HEK293 (cell line): ENCODE results near the gene MGLL.

Experiments
- CTCF ChIA-PET: fragments of 350-600 bp; formaldehyde crosslinking; extraction: SDS; loops from one replicate; lab custom pipeline; 2021; ENCODE audit warnings: antibody characterized with exemption; lab: Yijun Ruan, JAX
- POLR2A ChIA-PET: fragments of 300-600 bp; formaldehyde crosslinking; extraction: SDS; loops from one replicate; lab custom pipeline; 2020; ENCODE audit warnings: antibody characterized with exemption, inconsistent platforms; lab: Yijun Ruan, JAX
- H3K27ac ChIP-seq: fragments of 200-500 bp; sonication (Bioruptor generic); 2 replicates; pipeline ENCODE4 v1.5.1; 2014; ENCODE audit warnings: low read depth, low read length, control low read depth, inconsistent platforms; ENCODE audit errors: extremely low read depth
- H3K36me3 ChIP-seq, 2 experiments: fragments of 200-500 bp in 1 of 2; sonication (Bioruptor generic) in 1 of 2; 1 replicate in 1 of 2; 2 replicates in 1 of 2; pipeline ENCODE4 v1.5.1; 2014 to 2017; ENCODE audit warnings: inconsistent platforms in 2 of 2, low read length in 2 of 2; ENCODE audit not compliant: control insufficient read depth in 2 of 2, insufficient read depth in 1 of 2
- H3K4me1 ChIP-seq: fragments of 200-500 bp; sonication (Bioruptor generic); 2 replicates; pipeline ENCODE4 v1.5.1; 2014; ENCODE audit warnings: mild to moderate bottlenecking, low read length, inconsistent platforms; ENCODE audit not compliant: control insufficient read depth, insufficient read depth
- H3K4me3 ChIP-seq: 2 replicates; pipeline ENCODE4 v1.5.1; 2011; ENCODE audit warnings: low read depth, mild to moderate bottlenecking, control low read depth, low read length, moderate library complexity
- H3K9me3 ChIP-seq: fragments of 200-500 bp; sonication (Bioruptor generic); 2 replicates; pipeline ENCODE4 v1.5.1; 2014; ENCODE audit warnings: low read depth, low read length, inconsistent platforms; ENCODE audit not compliant: control insufficient read depth, insufficient read depth
- HOXC10 ChIP-seq: sonication (generic); formaldehyde crosslinking; IDR thresholded peaks from 2 replicates; pipeline ENCODE4 v1.8.1; 2023; ENCODE audit warnings: mild to moderate bottlenecking, missing genetic modification reagents
- KLF9 ChIP-seq: fragments of 450-650 bp; formaldehyde crosslinking; IDR thresholded peaks from 2 replicates; pipeline ENCODE4 v1.5.1; 2016; ENCODE audit warnings: missing biosample characterization, missing genetic modification characterization, low read depth
- ZEB2 ChIP-seq: fragments of 450-650 bp; formaldehyde crosslinking; IDR thresholded peaks from 2 replicates; pipeline ENCODE4 v1.5.1; 2016; ENCODE audit warnings: missing biosample characterization, missing genetic modification characterization
- ZNF19 ChIP-seq: fragments of 450-650 bp; formaldehyde crosslinking; IDR thresholded peaks from 2 replicates; pipeline ENCODE4; 2016; ENCODE audit warnings: missing biosample characterization, missing genetic modification characterization, low read depth
- ZNF248 ChIP-seq: fragments of 450-650 bp; formaldehyde crosslinking; IDR thresholded peaks from 2 replicates; pipeline ENCODE4 v1.5.1; 2017; ENCODE audit warnings: missing biosample characterization, missing genetic modification characterization
- ZNF274 ChIP-seq, 2 experiments: fragments of 200-500 bp in 1 of 2; fragments of 450-650 bp in 1 of 2; sonication (Bioruptor generic) in 1 of 2; formaldehyde crosslinking in 1 of 2; IDR thresholded peaks; 2 replicates each; pipeline versions ENCODE4 v1.5.1 to v1.6.1; 2014 to 2016; ENCODE audit warnings: borderline replicate concordance in 1 of 2, inconsistent platforms in 1 of 2, low read length in 1 of 2, missing biosample characterization in 1 of 2, missing genetic modification characterization in 1 of 2
- ZNF354C ChIP-seq: fragments of 450-650 bp; formaldehyde crosslinking; IDR thresholded peaks from 2 replicates; pipeline ENCODE4 v1.5.1; 2016; ENCODE audit warnings: missing biosample characterization, missing genetic modification characterization, low read depth, borderline replicate concordance
- ZNF510 ChIP-seq: fragments of 450-650 bp; formaldehyde crosslinking; IDR thresholded peaks from 2 replicates; pipeline ENCODE4 v1.5.1; 2018; ENCODE audit warnings: mild to moderate bottlenecking, missing genetic modification characterization, missing biosample characterization; ENCODE audit not compliant: insufficient replicate concordance
- ZNF585B ChIP-seq: fragments of 450-650 bp; formaldehyde crosslinking; IDR thresholded peaks from 2 replicates; pipeline ENCODE4 v1.5.1; 2016; ENCODE audit warnings: missing biosample characterization, missing genetic modification characterization
- ZNF621 ChIP-seq: fragments of 450-650 bp; formaldehyde crosslinking; IDR thresholded peaks from 2 replicates; pipeline ENCODE4 v1.5.1; 2017; ENCODE audit warnings: missing biosample characterization, missing genetic modification characterization
- ZNF629 ChIP-seq: fragments of 450-650 bp; formaldehyde crosslinking; IDR thresholded peaks from 2 replicates; pipeline ENCODE4 v1.5.1; 2017; ENCODE audit warnings: missing biosample characterization, missing genetic modification characterization
- ZNF785 ChIP-seq: fragments of 450-650 bp; formaldehyde crosslinking; IDR thresholded peaks from 2 replicates; pipeline ENCODE4 v1.5.1; 2016; ENCODE audit warnings: missing biosample characterization, missing genetic modification characterization
- ZNF830 ChIP-seq: fragments of 450-650 bp; IDR thresholded peaks from 2 replicates; pipeline ENCODE4 v1.5.0; 2018; ENCODE audit warnings: missing biosample characterization, missing genetic modification characterization, low read depth, mild to moderate bottlenecking, moderate library complexity
- TF ChIP-seq, protein P1 (sequence below): fragments of 450-650 bp; formaldehyde crosslinking; IDR thresholded peaks from 2 replicates; pipeline ENCODE4 v1.5.1; 2016; ENCODE audit warnings: missing biosample characterization, missing genetic modification characterization
- TF ChIP-seq, protein P2 (sequence below): fragments of 450-650 bp; formaldehyde crosslinking; optimal IDR thresholded peaks from 2 replicates; pipeline ENCODE3; 2016; ENCODE audit warnings: missing biosample characterization, mild to moderate bottlenecking, missing genetic modification characterization
- TF ChIP-seq, protein P3 (sequence below): fragments of 450-650 bp; IDR thresholded peaks from 2 replicates; pipeline ENCODE4 v1.5.1; 2018; ENCODE audit warnings: missing biosample characterization, missing genetic modification characterization
- TF ChIP-seq, protein P4 (sequence below): fragments of 450-650 bp; formaldehyde crosslinking; IDR thresholded peaks from 2 replicates; pipeline ENCODE4 v1.5.1; 2016; ENCODE audit warnings: missing biosample characterization, missing genetic modification characterization
- TF ChIP-seq, protein P5 (sequence below): fragments of 450-650 bp; formaldehyde crosslinking; IDR thresholded peaks from 2 replicates; pipeline ENCODE4 v1.5.1; 2016; ENCODE audit warnings: missing biosample characterization, missing genetic modification characterization
- TF ChIP-seq, protein P6 (sequence below): fragments of 450-650 bp; formaldehyde crosslinking; IDR thresholded peaks from 2 replicates; pipeline ENCODE4 v1.5.1; 2017; ENCODE audit warnings: missing biosample characterization, missing genetic modification characterization

Gene MGLL

DNA sequence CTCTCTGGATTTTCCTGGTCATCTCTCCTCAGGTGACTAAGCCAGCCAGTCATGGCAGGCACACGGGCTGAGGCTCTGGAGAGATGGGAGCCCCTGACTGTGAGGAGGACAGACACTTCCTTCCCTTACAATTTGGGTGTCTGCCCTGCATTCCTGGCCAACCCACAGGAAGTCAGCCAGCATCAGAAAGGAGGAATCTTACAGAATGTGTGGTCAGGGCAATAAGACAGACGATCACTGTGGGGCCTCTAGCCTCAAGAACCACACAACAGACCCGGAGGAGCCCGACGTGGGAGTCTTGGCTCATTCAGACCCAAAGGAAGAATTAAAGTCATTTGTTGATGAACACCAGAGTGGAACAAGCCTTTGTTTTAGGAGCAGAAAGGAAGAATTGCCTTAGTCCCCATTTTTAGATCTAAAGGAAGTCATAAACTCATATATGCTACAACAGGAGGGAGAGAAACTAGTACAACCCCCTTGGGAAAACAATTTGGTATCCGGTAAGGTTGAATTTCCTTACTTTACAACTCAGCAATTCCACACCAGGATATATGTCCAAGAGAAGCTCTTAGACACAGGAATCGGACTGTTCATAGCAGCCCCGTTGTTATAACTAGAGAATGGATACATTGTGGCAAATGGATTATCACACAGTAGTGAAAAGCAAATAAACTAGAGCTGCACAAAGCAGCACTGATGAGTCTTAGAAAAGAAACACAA, 87.4 kb downstream of the MGLL start (continued):
- TF ChIP-seq, protein P1, sequence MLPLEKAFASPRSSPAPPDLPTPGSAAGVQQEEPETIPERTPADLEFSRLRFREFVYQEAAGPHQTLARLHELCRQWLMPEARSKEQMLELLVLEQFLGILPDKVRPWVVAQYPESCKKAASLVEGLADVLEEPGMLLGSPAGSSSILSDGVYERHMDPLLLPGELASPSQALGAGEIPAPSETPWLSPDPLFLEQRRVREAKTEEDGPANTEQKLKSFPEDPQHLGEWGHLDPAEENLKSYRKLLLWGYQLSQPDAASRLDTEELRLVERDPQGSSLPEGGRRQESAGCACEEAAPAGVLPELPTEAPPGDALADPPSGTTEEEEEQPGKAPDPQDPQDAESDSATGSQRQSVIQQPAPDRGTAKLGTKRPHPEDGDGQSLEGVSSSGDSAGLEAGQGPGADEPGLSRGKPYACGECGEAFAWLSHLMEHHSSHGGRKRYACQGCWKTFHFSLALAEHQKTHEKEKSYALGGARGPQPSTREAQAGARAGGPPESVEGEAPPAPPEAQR = no peak

DNA sequence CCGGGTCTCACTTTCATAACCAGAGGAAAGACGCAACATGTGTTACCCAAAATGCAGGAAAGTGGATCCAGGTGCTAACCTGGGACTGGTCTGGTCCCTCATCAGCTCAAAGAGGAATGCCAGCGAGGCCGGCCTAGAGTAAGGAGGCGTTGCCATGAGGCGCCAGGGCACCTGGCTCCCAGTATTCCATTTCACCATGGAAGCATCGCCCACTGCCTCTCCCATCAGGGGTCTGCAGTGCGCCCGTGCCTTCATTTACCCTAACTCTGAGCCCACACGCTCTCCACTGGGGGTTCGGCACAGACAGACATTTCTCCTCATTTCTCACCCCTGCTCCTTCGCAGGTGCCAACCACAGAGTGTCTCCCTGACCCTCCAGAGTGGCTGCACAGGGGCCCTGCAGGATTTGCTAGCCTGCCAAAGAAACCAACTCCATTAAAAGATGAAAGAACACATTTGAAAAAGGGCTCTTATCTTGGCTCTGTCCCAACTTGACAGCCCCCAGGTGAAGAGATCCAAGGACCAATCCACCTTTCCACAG, 88.1 kb downstream of the MGLL start:
- Histone ChIP-seq H3K36me3 (no peaks in the 10 kb centered on the region), H3K4me1 (no peaks in the 10 kb centered on the region; the same call in 1 of the 2 replicates), H3K27ac (no peak overlapping the region), H3K9me3 (no peaks in the 10 kb centered on the region), H3K4me3 (no peak overlapping the region)
- POLR2A ChIA-PET = no interaction called here
- CTCF ChIA-PET = no interaction called here
- no peak for TF ChIP-seq ZNF354C (tag by site-specific recombination)
- TF ChIP-seq, protein P2, sequence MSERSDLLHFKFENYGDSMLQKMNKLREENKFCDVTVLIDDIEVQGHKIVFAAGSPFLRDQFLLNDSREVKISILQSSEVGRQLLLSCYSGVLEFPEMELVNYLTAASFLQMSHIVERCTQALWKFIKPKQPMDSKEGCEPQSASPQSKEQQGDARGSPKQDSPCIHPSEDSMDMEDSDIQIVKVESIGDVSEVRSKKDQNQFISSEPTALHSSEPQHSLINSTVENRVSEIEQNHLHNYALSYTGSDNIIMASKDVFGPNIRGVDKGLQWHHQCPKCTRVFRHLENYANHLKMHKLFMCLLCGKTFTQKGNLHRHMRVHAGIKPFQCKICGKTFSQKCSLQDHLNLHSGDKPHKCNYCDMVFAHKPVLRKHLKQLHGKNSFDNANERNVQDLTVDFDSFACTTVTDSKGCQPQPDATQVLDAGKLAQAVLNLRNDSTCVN = no peak
- TF ChIP-seq ZEB2 (tag by site-specific recombination) = no peak
- no peak for TF ChIP-seq ZNF785
- TF ChIP-seq, protein P3, sequence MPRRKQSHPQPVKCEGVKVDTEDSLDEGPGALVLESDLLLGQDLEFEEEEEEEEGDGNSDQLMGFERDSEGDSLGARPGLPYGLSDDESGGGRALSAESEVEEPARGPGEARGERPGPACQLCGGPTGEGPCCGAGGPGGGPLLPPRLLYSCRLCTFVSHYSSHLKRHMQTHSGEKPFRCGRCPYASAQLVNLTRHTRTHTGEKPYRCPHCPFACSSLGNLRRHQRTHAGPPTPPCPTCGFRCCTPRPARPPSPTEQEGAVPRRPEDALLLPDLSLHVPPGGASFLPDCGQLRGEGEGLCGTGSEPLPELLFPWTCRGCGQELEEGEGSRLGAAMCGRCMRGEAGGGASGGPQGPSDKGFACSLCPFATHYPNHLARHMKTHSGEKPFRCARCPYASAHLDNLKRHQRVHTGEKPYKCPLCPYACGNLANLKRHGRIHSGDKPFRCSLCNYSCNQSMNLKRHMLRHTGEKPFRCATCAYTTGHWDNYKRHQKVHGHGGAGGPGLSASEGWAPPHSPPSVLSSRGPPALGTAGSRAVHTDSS (tag by site-specific recombination) = no peak
- no peak for TF ChIP-seq ZNF248 (tag by site-specific recombination)
- TF ChIP-seq KLF9 (tag by site-specific recombination) = no peak

DNA sequence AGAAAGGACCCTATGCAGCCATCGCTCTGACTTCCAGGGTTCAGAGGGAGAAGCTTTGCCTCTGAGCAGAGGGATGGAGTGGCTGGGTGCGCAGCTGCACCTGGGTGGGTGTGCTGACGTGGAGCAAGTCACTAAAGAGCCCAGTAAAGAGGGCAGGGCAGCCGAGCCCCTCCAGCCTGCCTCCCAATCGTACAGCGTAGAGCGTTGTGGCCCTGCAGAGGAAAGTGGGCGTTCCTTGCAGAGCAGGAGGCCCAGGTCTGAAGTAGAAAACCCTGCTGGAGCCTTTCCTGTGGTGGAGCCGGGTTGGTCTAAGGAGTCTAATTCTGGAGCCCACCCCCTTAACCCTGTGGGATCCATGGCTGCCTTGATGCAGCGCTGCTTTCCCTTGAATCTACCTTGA, 88.5 kb downstream of the MGLL start:
- POLR2A ChIA-PET = no interaction called here
- Histone ChIP-seq H3K9me3 (no peaks in the 10 kb centered on the region), H3K27ac (no peak overlapping the region), H3K4me1 (no peaks in the 10 kb centered on the region; the same call in 1 of the 2 replicates), H3K4me3 (no peak overlapping the region), H3K36me3 (no peaks in the 10 kb centered on the region)
- CTCF ChIA-PET = no interaction called here
- TF ChIP-seq, protein P4, sequence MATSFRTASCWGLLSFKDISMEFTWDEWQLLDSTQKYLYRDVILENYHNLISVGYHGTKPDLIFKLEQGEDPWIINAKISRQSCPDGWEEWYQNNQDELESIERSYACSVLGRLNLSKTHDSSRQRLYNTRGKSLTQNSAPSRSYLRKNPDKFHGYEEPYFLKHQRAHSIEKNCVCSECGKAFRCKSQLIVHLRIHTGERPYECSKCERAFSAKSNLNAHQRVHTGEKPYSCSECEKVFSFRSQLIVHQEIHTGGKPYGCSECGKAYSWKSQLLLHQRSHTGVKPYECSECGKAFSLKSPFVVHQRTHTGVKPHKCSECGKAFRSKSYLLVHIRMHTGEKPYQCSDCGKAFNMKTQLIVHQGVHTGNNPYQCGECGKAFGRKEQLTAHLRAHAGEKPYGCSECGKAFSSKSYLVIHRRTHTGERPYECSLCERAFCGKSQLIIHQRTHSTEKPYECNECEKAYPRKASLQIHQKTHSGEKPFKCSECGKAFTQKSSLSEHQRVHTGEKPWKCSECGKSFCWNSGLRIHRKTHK (tag by site-specific recombination) = no peak
- TF ChIP-seq ZNF830 (tag by site-specific recombination) (no peak), ZNF621 (tag by site-specific recombination) (no peak), ZNF274 (IDR thresholded peaks at IDR 0.05; ENCODE audit: low read length) (no peak), ZNF274 (tag by site-specific recombination; IDR thresholded peaks at IDR 0.05; ENCODE audit: borderline replicate concordance) (no peak), ZNF19 (tag by site-specific recombination) (no peak), ZNF510 (tag by site-specific recombination) (no peak), HOXC10 (no peak), ZNF629 (tag by site-specific recombination) (no peak), ZNF585B (no peak)
- TF ChIP-seq, protein P5, sequence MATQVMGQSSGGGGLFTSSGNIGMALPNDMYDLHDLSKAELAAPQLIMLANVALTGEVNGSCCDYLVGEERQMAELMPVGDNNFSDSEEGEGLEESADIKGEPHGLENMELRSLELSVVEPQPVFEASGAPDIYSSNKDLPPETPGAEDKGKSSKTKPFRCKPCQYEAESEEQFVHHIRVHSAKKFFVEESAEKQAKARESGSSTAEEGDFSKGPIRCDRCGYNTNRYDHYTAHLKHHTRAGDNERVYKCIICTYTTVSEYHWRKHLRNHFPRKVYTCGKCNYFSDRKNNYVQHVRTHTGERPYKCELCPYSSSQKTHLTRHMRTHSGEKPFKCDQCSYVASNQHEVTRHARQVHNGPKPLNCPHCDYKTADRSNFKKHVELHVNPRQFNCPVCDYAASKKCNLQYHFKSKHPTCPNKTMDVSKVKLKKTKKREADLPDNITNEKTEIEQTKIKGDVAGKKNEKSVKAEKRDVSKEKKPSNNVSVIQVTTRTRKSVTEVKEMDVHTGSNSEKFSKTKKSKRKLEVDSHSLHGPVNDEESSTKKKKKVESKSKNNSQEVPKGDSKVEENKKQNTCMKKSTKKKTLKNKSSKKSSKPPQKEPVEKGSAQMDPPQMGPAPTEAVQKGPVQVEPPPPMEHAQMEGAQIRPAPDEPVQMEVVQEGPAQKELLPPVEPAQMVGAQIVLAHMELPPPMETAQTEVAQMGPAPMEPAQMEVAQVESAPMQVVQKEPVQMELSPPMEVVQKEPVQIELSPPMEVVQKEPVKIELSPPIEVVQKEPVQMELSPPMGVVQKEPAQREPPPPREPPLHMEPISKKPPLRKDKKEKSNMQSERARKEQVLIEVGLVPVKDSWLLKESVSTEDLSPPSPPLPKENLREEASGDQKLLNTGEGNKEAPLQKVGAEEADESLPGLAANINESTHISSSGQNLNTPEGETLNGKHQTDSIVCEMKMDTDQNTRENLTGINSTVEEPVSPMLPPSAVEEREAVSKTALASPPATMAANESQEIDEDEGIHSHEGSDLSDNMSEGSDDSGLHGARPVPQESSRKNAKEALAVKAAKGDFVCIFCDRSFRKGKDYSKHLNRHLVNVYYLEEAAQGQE (tag by site-specific recombination) = no peak
- TF ChIP-seq, protein P6, sequence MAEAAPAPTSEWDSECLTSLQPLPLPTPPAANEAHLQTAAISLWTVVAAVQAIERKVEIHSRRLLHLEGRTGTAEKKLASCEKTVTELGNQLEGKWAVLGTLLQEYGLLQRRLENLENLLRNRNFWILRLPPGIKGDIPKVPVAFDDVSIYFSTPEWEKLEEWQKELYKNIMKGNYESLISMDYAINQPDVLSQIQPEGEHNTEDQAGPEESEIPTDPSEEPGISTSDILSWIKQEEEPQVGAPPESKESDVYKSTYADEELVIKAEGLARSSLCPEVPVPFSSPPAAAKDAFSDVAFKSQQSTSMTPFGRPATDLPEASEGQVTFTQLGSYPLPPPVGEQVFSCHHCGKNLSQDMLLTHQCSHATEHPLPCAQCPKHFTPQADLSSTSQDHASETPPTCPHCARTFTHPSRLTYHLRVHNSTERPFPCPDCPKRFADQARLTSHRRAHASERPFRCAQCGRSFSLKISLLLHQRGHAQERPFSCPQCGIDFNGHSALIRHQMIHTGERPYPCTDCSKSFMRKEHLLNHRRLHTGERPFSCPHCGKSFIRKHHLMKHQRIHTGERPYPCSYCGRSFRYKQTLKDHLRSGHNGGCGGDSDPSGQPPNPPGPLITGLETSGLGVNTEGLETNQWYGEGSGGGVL = no peak
